Cardiac muscle cell (in vitro differentiated cells and primary cell): ENCODE results near the gene SSPN. TPM values are rescaled to one million over a fixed set of nuclear protein-coding genes. Genes with fewer than 3 reads are reported as not detected.

Source experiments
- DNase-seq, 2 donors: peaks; one replicate each; pipeline versions ENCODE4 v3.0.0 to v3.0.0-alpha.2; 2010 to 2017; ENCODE audit warnings: low read depth in 1 of 2, low spot score in 1 of 2
- H3K27ac ChIP-seq: fragments of 200-600 bp; sonication (generic); 2 replicates; pipeline ENCODE4 v1.5.1; 2016
- H3K27me3 ChIP-seq: fragments of 200-600 bp; sonication (generic); 2 replicates; pipeline ENCODE4 v1.6.0; 2016; ENCODE audit warnings: control low read depth
- H3K36me3 ChIP-seq: fragments of 200-600 bp; sonication (generic); 2 replicates; pipeline ENCODE4 v1.5.1; 2016; ENCODE audit warnings: control low read depth
- H3K4me1 ChIP-seq: fragments of 200-600 bp; sonication (generic); 2 replicates; pipeline ENCODE4 v1.8.1; 2017; ENCODE audit warnings: low read depth, mild to moderate bottlenecking, mixed run types
- H3K4me3 ChIP-seq: fragments of 200-600 bp; sonication (generic); 2 replicates; pipeline ENCODE4 v1.5.1; 2016; ENCODE audit warnings: mild to moderate bottlenecking
- H3K9me3 ChIP-seq: fragments of 200-600 bp; sonication (generic); 2 replicates; pipeline ENCODE4 v1.5.1; 2017; ENCODE audit warnings: low read depth, mild to moderate bottlenecking, control low read depth
- CTCF ChIP-seq: IDR thresholded peaks from 2 replicates; pipeline ENCODE4 v1.5.1; 2012; ENCODE audit warnings: low read depth, mild to moderate bottlenecking, low read length
- polyA plus RNA-seq: library from polyadenylated mRNA; unstranded; fragments of >200 nt; fragmentation: Nextera tagmentation; extraction: Ambion mirVana; gene quantifications from 2 replicates; pipeline ENCODE4 v1.2.1, GENCODE V29; 2016
- total RNA-seq: library from RNA; depleted of rRNA; stranded (reverse); fragments of >200 nt; gene quantifications from 2 replicates; pipeline ENCODE4 v1.2.3, GENCODE V29; 2016

SSPN gene
- total and polyA plus RNA-seq, 2 experiments from 2014 or later: 3.5 to 4.0 TPM

GRCh38 chr12:26153421-26154154 is 41.8 kb upstream of the SSPN start:
- Histone ChIP-seq H3K36me3 (no peaks in the 10 kb centered on the region), H3K4me1 (peaks cover 6% of the 10 kb centered on the region), H3K9me3 (no peaks in the 10 kb centered on the region), H3K4me3 (no peak overlapping the region), H3K27me3 (peaks cover 3% of the 10 kb centered on the region), H3K27ac (no peak overlapping the region)
- DNase-seq: peak; percentile 14 to 92
- TF ChIP-seq CTCF: peak; percentile 20

- Histone ChIP-seq H3K4me1 (peaks cover 6% of the 10 kb centered on the region), H3K27ac (no peak overlapping the region), H3K27me3 (peaks cover 3% of the 10 kb centered on the region), H3K4me3 (no peak overlapping the region), H3K9me3 (no peaks in the 10 kb centered on the region), H3K36me3 (no peaks in the 10 kb centered on the region)
- DNase-seq: no peak
- TF ChIP-seq CTCF: no peak
These were observed 39.0 kb upstream of the SSPN start for GRCh38 chr12:26156201-26156871.

GRCh38 chr12:26157001-26157400 is 38.4 kb upstream of the SSPN start:
- peaks cover 6% of the 10 kb centered on the region for H3K4me1 ChIP-seq
- H3K9me3 ChIP-seq: no peaks in the 10 kb centered on the region
- H3K4me3 ChIP-seq: no peak overlapping the region
- no peaks in the 10 kb centered on the region for H3K36me3 ChIP-seq
- H3K27me3 ChIP-seq: peaks cover 3% of the 10 kb centered on the region
- DNase-seq: no peak
- no peak overlapping the region for H3K27ac ChIP-seq
- no peak for TF ChIP-seq CTCF

- peaks cover 5% of the 10 kb centered on the region for H3K4me1 ChIP-seq
- no peak overlapping the region for H3K27ac ChIP-seq
- TF ChIP-seq CTCF: no peak
- no peak overlapping the region for H3K4me3 ChIP-seq
- no peaks in the 10 kb centered on the region for H3K36me3 ChIP-seq
- no peak for DNase-seq
- peaks cover 3% of the 10 kb centered on the region for H3K27me3 ChIP-seq
- no peaks in the 10 kb centered on the region for H3K9me3 ChIP-seq
These were observed 37.2 kb upstream of the SSPN start for GRCh38 chr12:26158078-26158764.

GRCh38 chr12:26162174-26162573 is 33.2 kb upstream of the SSPN start:
- H3K36me3 ChIP-seq: no peaks in the 10 kb centered on the region
- no peaks in the 10 kb centered on the region for H3K9me3 ChIP-seq
- no peak overlapping the region for H3K4me3 ChIP-seq

More at GRCh38 chr12:26162174-26162573, 33.2 kb upstream of the SSPN start:
- no peaks in the 10 kb centered on the region for H3K4me1 ChIP-seq
- H3K27ac ChIP-seq: no peak overlapping the region
- peaks cover 3% of the 10 kb centered on the region for H3K27me3 ChIP-seq
- TF ChIP-seq CTCF: no peak
- DNase-seq: no peak
